Endothelial cell of umbilical vein (primary cell): ENCODE results near the gene TSC22D1. TPM values are rescaled to one million over a fixed set of nuclear protein-coding genes. Genes with fewer than 3 reads are reported as not detected.

Experiments used
- BruUV-seq: library from RNA; stranded (reverse); fragments of 400-500 nt; replicated peaks from 2 replicates; lab custom pipeline; 2021; lab: Mats Ljungman, UMichigan
- CTCF ChIA-PET: fragments of 300-600, 350-600 bp; sonication (Branson Sonifier 250); formaldehyde crosslinking; loops from one replicate; lab custom pipeline; 2021; ENCODE audit warnings: antibody characterized with exemption, inconsistent platforms; lab: Charles Lee
- POLR2A ChIA-PET: fragments of 300-600, 350-600 bp; sonication (Branson Sonifier 250); formaldehyde crosslinking; loops from one replicate; lab custom pipeline; 2021; ENCODE audit warnings: antibody characterized with exemption, inconsistent platforms; lab: Charles Lee
- DNase-seq: peaks from one replicate; pipeline ENCODE4 v3.0.0-alpha.2; 2011; ENCODE audit warnings: low read depth, low spot score
- FAIRE-seq: peaks from 2 replicates; lab custom pipeline; 2011; peaks lifted over from hg19 to GRCh38; lab: Jason Lieb, UNC
- H2AFZ ChIP-seq: 2 replicates; pipeline ENCODE4 v1.6.0; 2012; ENCODE audit warnings: low read depth, low read length, control low read depth, inconsistent platforms
- H3K27ac ChIP-seq: 2 replicates; pipeline ENCODE4 v1.5.1; 2011; ENCODE audit warnings: low read depth, mild to moderate bottlenecking, control low read depth, low read length, moderate library complexity; ENCODE audit not compliant: insufficient read depth
- H3K27me3 ChIP-seq, 2 experiments: 2 replicates each; pipeline versions ENCODE4 v1.6.0 to v1.6.1; 2011; ENCODE audit warnings: low read length in 2 of 2, mixed read lengths in 1 of 2; ENCODE audit not compliant: control insufficient read depth in 2 of 2, insufficient read depth in 2 of 2
- H3K36me3 ChIP-seq, 2 experiments: 2 replicates in 1 of 2; 3 replicates in 1 of 2; pipeline ENCODE4 v1.5.1; 2011; ENCODE audit warnings: low read length in 2 of 2, mild to moderate bottlenecking in 1 of 2, moderate library complexity in 1 of 2; ENCODE audit not compliant: control insufficient read depth in 2 of 2, insufficient read depth in 2 of 2; ENCODE audit errors: extremely low read depth in 1 of 2
- H3K4me1 ChIP-seq: 3 replicates; pipeline ENCODE4 v1.5.1; 2011; ENCODE audit warnings: mild to moderate bottlenecking, low read length; ENCODE audit not compliant: control insufficient read depth, insufficient read depth; ENCODE audit errors: extremely low read depth
- H3K4me2 ChIP-seq: 2 replicates; pipeline ENCODE4 v1.6.1; 2011; ENCODE audit warnings: low read length, control low read depth, mixed read lengths; ENCODE audit not compliant: insufficient read depth
- H3K4me3 ChIP-seq, 3 experiments: fragments of 200-600 bp in 1 of 3; sonication (generic), shearing (Covaris generic) in 1 of 3; replicated peaks in 1 of 3; 2 replicates each; pipeline ENCODE4 v1.5.1; 2011 to 2016; ENCODE audit warnings: control low read depth in 3 of 3, low read length in 3 of 3, mild to moderate bottlenecking in 2 of 3, inconsistent platforms in 1 of 3, low read depth in 1 of 3, moderate library complexity in 1 of 3; ENCODE audit not compliant: insufficient read depth in 1 of 3
- H3K79me2 ChIP-seq: 2 replicates; pipeline ENCODE4 v1.6.0; 2012; ENCODE audit warnings: low read length, inconsistent platforms; ENCODE audit not compliant: control insufficient read depth, insufficient read depth
- H3K9ac ChIP-seq: replicated peaks from 2 replicates; pipeline ENCODE3; 2011; ENCODE audit warnings: low read length, control low read depth; ENCODE audit not compliant: insufficient read depth; ENCODE audit errors: extremely low read depth
- H3K9me1 ChIP-seq: replicated peaks from 3 replicates; pipeline ENCODE4 v1.6.0; 2011; ENCODE audit warnings: mild to moderate bottlenecking, low read length; ENCODE audit not compliant: control insufficient read depth, insufficient read depth; ENCODE audit errors: extremely low read depth
- H3K9me3 ChIP-seq: replicated peaks from 2 replicates; pipeline ENCODE4 v1.5.1; 2012; ENCODE audit warnings: low read length, inconsistent platforms; ENCODE audit not compliant: control insufficient read depth, insufficient read depth
- H4K20me1 ChIP-seq: replicated peaks from 2 replicates; pipeline ENCODE3; 2011; ENCODE audit warnings: mild to moderate bottlenecking, low read length; ENCODE audit not compliant: control insufficient read depth, insufficient read depth; ENCODE audit errors: extremely low read depth
- EZH2 ChIP-seq: IDR thresholded peaks from 2 replicates; pipeline ENCODE4 v1.6.1; 2012; ENCODE audit warnings: borderline replicate concordance, low read depth, mild to moderate bottlenecking, moderate library complexity, low read length, inconsistent platforms; ENCODE audit not compliant: severe bottlenecking
- FOS ChIP-seq: IDR thresholded peaks from 2 replicates; pipeline ENCODE4 v1.6.1; 2011; ENCODE audit warnings: mild to moderate bottlenecking, low read length, moderate library complexity, borderline replicate concordance; ENCODE audit not compliant: insufficient read depth
- GATA2 ChIP-seq: IDR thresholded peaks from 2 replicates; pipeline ENCODE4 v1.7.0; 2011; ENCODE audit warnings: low read depth, mild to moderate bottlenecking, moderate library complexity, mixed read lengths, low read length; ENCODE audit not compliant: insufficient read length, insufficient read depth
- JUN ChIP-seq: IDR thresholded peaks from 2 replicates; pipeline ENCODE4 v1.6.1; 2011; ENCODE audit warnings: borderline replicate concordance, low read depth; ENCODE audit not compliant: insufficient read length, insufficient read depth
- MYC ChIP-seq: IDR thresholded peaks from one replicate; pipeline ENCODE4 v1.6.1; 2011; ENCODE audit warnings: mild to moderate bottlenecking, low read depth, low read length
- POLR2A ChIP-seq: IDR thresholded peaks from 2 replicates; pipeline ENCODE4 v1.6.1; 2012; ENCODE audit warnings: low read depth, mild to moderate bottlenecking, control low read depth, low read length
- POLR2AphosphoS5 ChIP-seq: IDR thresholded peaks from 2 replicates; pipeline ENCODE4 v1.6.1; 2012; ENCODE audit warnings: low read depth, mild to moderate bottlenecking, control low read depth, low read length, moderate library complexity; ENCODE audit not compliant: insufficient read depth
- dilution Hi-C: fragments of 300-500 bp; cut with MboI; formaldehyde crosslinking; loops from one replicate; pipeline ENCODE4 v1.15.0; 2019; ENCODE audit warnings: low sequenced_read_pairs; ENCODE audit not compliant: extremely low pct_ligation_motif_present
- intact Hi-C: fragments of 100-400 bp; cut with micrococcal nuclease; formaldehyde crosslinking; loops from one replicate; pipeline ENCODE4 v1.10.0; 2022
- polyA plus RNA-seq, 4 experiments: library from polyadenylated mRNA; depleted of rRNA in 3 of 4; stranded (reverse) in 3 of 4; unstranded in 1 of 4; fragments of >200 nt; gene quantifications; 2 replicates each; pipeline versions ENCODE4 v1.2.1 to v1.2.3, GENCODE V29; 2011 to 2012; ENCODE audit warnings: missing spikeins in 1 of 4
- total RNA-seq: library from RNA; stranded (reverse); gene quantifications from 2 replicates; pipeline ENCODE4 v1.2.3, GENCODE V29; 2021
- TF ChIP-seq, protein P1 (sequence below): IDR thresholded peaks from 2 replicates; pipeline ENCODE4 v1.6.1; 2011; ENCODE audit not compliant: insufficient read depth, insufficient read length
- TF ChIP-seq, protein P2 (sequence below), 2 donors: IDR thresholded peaks; 1 replicate in 1 of 2; 2 replicates in 1 of 2; pipeline ENCODE4 v1.5.1; 2011; ENCODE audit warnings: low read length in 2 of 2, mild to moderate bottlenecking in 2 of 2, moderate library complexity in 2 of 2, control low read depth in 1 of 2, inconsistent platforms in 1 of 2, low read depth in 1 of 2; ENCODE audit not compliant: insufficient read depth in 1 of 2; ENCODE audit errors: extremely low read depth in 1 of 2

Gene TSC22D1
- total and polyA plus RNA-seq, 2 donors (not counting 3 experiments of a cell fraction or from before 2014, with no cell fraction given), result 47.7 to 51.8 TPM

DNA sequence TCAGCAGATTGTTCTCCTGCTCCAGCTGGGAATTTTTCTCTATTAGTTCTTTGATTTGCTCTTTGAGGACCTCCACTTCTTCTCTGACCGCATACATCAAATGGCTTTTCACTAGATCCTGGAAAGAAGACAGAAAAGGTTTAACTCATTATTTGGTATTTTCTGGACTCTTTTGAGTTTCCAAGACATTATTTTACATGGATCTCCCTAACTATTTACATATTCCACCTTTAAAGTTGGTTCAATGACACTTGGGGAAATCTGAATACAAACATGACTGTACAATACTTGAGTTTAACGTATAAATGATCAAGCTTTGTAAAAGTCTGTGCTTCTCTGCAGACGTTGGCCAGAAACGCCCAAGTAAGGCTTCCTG lies 141.4 kb downstream of the TSC22D1 start:
- DNase-seq, result no peak
- H3K36me3 ChIP-seq, result peaks cover 9 to 15% of the 10 kb centered on the region in 2 experiments
- no peaks in the 10 kb centered on the region for H3K9me1 ChIP-seq
- peak overlapping the region; percentile 73 for H3K4me2 ChIP-seq
- no peak overlapping the region for H2AFZ ChIP-seq
- CTCF ChIA-PET, result interaction anchor here (0.9 to 7.2 kb wide), 15 partner anchors 8 to 529 kb away, joined by 3 to 121 read pairs (median 4); no protein-coding TSS in a partner anchor
- no peaks in the 10 kb centered on the region for H3K27me3 ChIP-seq
- H3K79me2 ChIP-seq, result peaks cover 13% of the 10 kb centered on the region
- H3K4me1 ChIP-seq, result peaks cover 16% of the 10 kb centered on the region
- H4K20me1 ChIP-seq, result peaks cover 2% of the 10 kb centered on the region
- dilution Hi-C loops, result no loop called here
- no peaks in the 10 kb centered on the region for H3K9me3 ChIP-seq
- no peak for TF ChIP-seq GATA2
- TF ChIP-seq MYC, result no peak
- TF ChIP-seq, protein P1, sequence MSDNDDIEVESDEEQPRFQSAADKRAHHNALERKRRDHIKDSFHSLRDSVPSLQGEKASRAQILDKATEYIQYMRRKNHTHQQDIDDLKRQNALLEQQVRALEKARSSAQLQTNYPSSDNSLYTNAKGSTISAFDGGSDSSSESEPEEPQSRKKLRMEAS, result no peak
- no peak for TF ChIP-seq POLR2AphosphoS5
- no peak for TF ChIP-seq POLR2A
- TF ChIP-seq, protein P2, sequence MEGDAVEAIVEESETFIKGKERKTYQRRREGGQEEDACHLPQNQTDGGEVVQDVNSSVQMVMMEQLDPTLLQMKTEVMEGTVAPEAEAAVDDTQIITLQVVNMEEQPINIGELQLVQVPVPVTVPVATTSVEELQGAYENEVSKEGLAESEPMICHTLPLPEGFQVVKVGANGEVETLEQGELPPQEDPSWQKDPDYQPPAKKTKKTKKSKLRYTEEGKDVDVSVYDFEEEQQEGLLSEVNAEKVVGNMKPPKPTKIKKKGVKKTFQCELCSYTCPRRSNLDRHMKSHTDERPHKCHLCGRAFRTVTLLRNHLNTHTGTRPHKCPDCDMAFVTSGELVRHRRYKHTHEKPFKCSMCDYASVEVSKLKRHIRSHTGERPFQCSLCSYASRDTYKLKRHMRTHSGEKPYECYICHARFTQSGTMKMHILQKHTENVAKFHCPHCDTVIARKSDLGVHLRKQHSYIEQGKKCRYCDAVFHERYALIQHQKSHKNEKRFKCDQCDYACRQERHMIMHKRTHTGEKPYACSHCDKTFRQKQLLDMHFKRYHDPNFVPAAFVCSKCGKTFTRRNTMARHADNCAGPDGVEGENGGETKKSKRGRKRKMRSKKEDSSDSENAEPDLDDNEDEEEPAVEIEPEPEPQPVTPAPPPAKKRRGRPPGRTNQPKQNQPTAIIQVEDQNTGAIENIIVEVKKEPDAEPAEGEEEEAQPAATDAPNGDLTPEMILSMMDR (IDR thresholded peaks at IDR 0.05; ENCODE audit: extremely low read depth in 1 of 2, insufficient read depth in 1 of 2, low read depth in 1 of 2, low read length in 2 of 2), result no peak
- TF ChIP-seq EZH2, result no peak
- TF ChIP-seq FOS, result no peak
- TF ChIP-seq JUN, result no peak
- BruUV-seq, result no TSS peak
- intact Hi-C loops, result loop anchor here (1.0 kb wide), 4 partner anchors 70 to 292 kb away; no protein-coding TSS in a partner anchor
- POLR2A ChIA-PET, result interaction anchor here (0.7 to 3.0 kb wide), 6 partner anchors 14 to 305 kb away, joined by 3 to 35 read pairs (median 3); no protein-coding TSS in a partner anchor
- H3K4me3 ChIP-seq, result peak overlapping the region in 2 of 3 experiments; percentile 43 to 67
- no peak for FAIRE-seq
- H3K9ac ChIP-seq, result peak overlapping the region; percentile 59
- peak overlapping the region; percentile 33 for H3K27ac ChIP-seq
